Neural crest cell (in vitro differentiated cells): ENCODE results near the gene TBC1D3H. TPM values are rescaled to one million over a fixed set of nuclear protein-coding genes. Genes with fewer than 3 reads are reported as not detected.
"Not testable (repeated sequence)": the region's sequence is repeated elsewhere in the genome, so short reads cannot be mapped to it uniquely, and the experiment has no call there.

Experiments used
- DNase-seq: peaks from one replicate; pipeline ENCODE4 v3.0.0; 2021; ENCODE audit warnings: low read depth, mixed read lengths, low spot score
- H3K27ac Mint-ChIP-seq: one replicate; pipeline ENCODE4 v1.8.0; 2021; ENCODE audit warnings: mild to moderate bottlenecking, mixed read lengths; ENCODE audit not compliant: unreplicated experiment
- H3K27me3 Mint-ChIP-seq: 2 replicates; pipeline ENCODE4 v1.8.0; 2021; ENCODE audit warnings: low read depth, mild to moderate bottlenecking, mixed read lengths
- H3K36me3 Mint-ChIP-seq: 2 replicates; pipeline ENCODE4 v1.8.0; 2021; ENCODE audit warnings: low read depth, mild to moderate bottlenecking, mixed read lengths
- H3K4me1 Mint-ChIP-seq: 2 replicates; pipeline ENCODE4 v1.8.0; 2021; ENCODE audit warnings: mixed read lengths
- H3K4me3 Mint-ChIP-seq: one replicate; pipeline ENCODE4 v1.8.0; 2021; ENCODE audit warnings: mild to moderate bottlenecking, mixed read lengths
- H3K9me3 Mint-ChIP-seq: 2 replicates; pipeline ENCODE4 v1.8.0; 2021; ENCODE audit warnings: mixed read lengths
- long read RNA-seq: library from polyadenylated mRNA; unstranded; transcript quantifications from one replicate; pipeline ENCODE4 v2.0.0, GENCODE V29; 2020
- total RNA-seq: library from RNA; stranded (reverse); gene quantifications from 2 replicates; pipeline ENCODE4 v1.2.1, GENCODE V29; 2021

TBC1D3H gene
- total RNA-seq = not detected in 2 replicates
- long read RNA-seq = 0 reads

DNA sequence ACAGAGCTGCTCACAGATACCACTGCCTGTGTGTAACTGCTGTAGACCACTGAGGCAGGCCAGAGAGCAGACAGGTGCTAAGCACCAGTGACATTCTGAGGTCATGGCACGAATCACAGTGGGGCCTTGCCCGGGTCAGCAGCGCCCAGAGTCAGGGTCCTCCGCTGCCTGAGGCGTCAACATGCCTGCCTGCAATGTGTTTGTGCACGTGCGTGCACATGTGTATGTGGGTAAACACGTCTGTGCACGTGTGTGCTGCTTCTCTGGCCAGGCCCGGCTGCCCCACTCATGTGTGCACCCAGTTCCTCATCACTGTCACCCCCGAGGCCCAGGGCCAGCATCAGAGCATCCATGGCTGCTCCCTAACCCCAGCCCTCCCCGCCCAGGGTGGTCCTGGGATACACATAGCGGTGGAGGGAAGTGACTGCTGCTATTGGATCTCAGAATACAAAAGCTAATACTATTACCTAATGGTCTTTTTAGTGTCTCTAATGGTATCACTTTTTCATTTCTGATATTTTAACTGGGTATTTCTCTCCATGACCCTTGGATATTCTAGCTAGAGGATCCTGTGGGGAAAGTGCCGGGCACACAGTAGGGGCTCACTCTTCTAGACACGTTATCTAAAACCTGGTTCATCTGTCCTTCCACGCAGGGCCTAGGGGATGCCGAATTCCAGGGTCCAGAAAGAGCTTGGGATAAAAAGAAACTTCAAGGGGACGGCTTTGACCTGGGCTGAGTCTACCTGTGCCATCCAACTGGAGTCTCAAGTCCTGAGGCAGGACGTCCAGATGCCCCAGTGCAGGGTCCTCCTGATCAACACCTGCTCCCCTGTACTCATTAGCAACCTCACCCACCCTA, at the start of gene TBC1D3H:
TBC1D3H (minus strand) TSS at position 51 of the 861 bp plus-strand sequence. CDS start 1,540 bp downstream, outside the sequence.
- H3K4me1 Mint-ChIP-seq, H3K9me3 Mint-ChIP-seq, H3K27ac Mint-ChIP-seq, DNase-seq, H3K36me3 Mint-ChIP-seq, H3K27me3 Mint-ChIP-seq, H3K4me3 Mint-ChIP-seq: not testable (repeated sequence)

DNA sequence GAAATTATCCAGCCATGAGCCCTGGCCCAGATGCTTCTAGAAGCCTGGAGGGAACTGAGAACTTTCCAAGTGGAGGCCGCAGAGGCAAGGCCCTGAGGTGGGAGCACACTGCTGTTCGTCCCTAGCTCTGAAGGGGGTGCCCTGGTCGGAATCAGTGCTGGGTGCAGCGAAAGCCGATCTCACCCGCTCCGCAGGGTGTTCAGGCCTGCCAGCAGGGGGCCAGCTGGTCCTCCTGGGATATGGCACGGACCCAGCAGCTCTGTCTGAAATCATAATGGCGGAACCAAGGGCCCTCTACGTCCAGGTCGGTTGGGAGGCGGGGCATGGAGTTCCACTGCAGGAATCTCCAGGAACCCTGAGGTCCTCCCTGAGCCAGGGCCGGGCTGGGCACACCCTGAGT, 40.7 kb upstream of the TBC1D3H start:
- not testable (repeated sequence) for H3K27me3 Mint-ChIP-seq, DNase-seq, H3K36me3 Mint-ChIP-seq, H3K9me3 Mint-ChIP-seq, H3K4me3 Mint-ChIP-seq, H3K27ac Mint-ChIP-seq, H3K4me1 Mint-ChIP-seq

DNA sequence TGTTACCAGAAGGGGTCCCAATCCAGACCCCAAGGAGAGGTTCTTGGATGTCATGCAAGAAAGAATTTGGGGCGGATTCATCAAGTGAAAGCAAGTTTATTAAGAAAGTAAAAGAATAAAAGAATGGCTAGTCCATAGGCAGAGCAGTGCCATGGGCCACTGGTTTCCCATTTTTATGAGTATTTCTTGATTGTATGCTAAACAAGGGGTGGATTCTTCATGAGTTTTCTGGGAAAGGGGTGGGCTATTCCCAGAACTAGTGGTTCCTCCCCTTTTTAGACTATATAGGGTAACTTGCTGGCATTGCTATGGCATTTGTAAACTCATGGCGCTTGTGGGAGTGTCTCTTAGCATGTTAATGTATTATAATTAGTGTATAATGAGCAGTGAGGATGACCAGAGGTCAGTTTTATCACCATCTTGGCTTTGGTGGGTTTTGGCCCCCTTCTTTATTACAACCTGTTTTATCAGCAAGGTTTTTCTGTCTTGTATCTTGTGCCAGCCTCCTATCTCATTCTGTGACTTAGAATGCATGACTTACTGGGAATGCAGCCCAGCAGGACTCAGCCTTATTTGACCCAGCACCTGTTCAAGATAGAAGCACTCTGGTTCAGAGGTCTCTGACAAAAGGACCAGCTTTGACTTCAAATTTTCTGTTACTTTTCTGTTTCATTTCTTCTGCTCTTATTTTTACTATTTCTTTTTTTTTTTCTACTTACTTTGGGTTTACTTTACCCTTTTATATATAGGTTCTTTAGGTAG, 27.1 kb upstream of the TBC1D3H start:
- H3K4me1 Mint-ChIP-seq, H3K36me3 Mint-ChIP-seq, H3K27ac Mint-ChIP-seq, DNase-seq, H3K9me3 Mint-ChIP-seq, H3K4me3 Mint-ChIP-seq, H3K27me3 Mint-ChIP-seq: not testable (repeated sequence)

DNA sequence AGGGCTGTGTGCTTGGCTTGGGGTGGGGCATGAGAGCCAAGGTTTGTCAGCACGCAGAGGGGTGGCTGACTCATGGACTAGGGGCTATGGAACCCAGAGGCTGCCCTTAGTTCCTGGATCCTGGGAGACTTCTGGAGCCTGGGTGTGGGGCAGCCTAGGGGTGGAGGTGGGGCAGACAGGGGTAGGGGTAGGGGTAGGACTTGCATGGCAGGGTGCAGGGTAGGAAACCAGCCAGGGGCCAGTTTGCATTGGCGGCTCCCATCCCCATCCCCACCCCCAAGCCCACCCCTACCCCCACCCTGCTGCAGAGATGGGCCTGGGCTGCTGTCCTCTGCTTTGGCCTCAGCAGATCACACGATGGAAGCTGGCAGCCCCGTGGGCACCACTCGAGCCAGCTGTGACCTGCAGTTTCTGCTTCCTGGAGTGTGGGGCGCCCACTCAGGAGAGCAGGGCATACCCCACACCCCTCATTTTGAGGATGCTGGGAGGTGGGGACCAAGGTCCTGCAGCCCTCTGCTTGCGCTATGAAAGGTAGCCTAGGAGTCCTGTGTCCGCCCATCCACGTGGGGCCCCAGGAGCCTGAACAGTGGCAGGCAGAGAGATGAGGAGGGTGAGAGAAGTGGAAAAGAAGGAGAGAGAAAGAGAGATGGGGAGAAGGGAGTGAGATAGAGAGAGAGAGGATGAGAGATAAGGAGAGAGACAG, 2.9 kb upstream of the TBC1D3H start:
- H3K4me3 Mint-ChIP-seq, H3K9me3 Mint-ChIP-seq, H3K27ac Mint-ChIP-seq, DNase-seq, H3K36me3 Mint-ChIP-seq, H3K27me3 Mint-ChIP-seq, H3K4me1 Mint-ChIP-seq: not testable (repeated sequence)

DNA sequence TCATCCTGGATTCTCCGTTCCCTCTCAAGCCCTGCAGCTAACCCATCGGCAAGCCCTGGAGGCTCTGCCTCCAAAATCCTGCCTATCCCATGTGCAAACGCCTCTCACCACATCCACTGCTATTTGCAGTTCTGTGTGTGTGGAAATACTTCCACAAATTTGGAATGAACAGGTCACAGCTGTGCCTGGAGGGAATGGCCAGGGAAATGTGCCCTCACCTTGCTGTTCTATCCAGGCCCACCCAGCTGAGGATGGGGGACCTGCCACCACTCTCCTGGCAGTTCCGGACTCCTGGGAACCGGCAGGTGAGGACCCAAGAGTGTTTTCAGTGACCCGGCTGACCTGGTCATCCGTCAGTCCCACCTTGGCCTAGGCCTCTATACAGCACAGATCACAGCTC, 12.3 kb downstream of the TBC1D3H start:
- DNase-seq, H3K4me3 Mint-ChIP-seq, H3K4me1 Mint-ChIP-seq, H3K36me3 Mint-ChIP-seq, H3K9me3 Mint-ChIP-seq, H3K27ac Mint-ChIP-seq, H3K27me3 Mint-ChIP-seq: not testable (repeated sequence)

DNA sequence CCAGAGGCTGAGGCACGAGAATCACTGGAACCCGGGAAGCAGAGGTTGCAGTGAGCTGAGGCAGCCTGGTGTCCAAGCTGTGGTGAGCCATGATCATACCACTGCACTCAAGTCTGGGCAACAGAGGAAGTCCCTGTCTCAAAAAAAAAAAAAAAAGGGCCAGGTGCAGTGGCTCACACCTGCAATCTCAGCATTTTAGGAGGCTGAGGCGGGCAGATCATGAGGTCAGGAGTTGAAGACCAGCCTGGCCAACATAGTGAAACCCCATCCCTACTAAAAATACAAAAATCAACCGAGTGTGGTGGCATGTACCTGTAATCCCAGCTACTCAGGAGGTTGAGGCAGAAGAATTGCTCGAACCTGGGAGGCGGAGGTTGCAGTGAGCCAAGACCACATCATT, 25.7 kb downstream of the TBC1D3H start:
- DNase-seq, H3K4me1 Mint-ChIP-seq, H3K9me3 Mint-ChIP-seq, H3K4me3 Mint-ChIP-seq, H3K36me3 Mint-ChIP-seq, H3K27ac Mint-ChIP-seq, H3K27me3 Mint-ChIP-seq: not testable (repeated sequence)

Other genes with a start within 250 kb of the TBC1D3H start
- 12.5 and 13.2 TPM in 2 replicates for gene TBC1D3B, start 211.8 kb downstream of the TBC1D3H start, total RNA-seq
- 0.82 and 1.6 TPM in 2 replicates for gene CCL3L1, start 191.7 kb downstream of the TBC1D3H start, total RNA-seq
- not detected in 2 replicates for gene CCL4L2, start 177.4 kb downstream of the TBC1D3H start, total RNA-seq
- gene TBC1D3I, start 123.9 kb downstream of the TBC1D3H start, total RNA-seq = 0.71 and 0.96 TPM in 2 replicates
- gene TBC1D3G, start 64.6 kb downstream of the TBC1D3H start, total RNA-seq = not detected in 2 replicates
- 53.7 and 57.0 TPM in 2 replicates for gene ZNHIT3, start 98.2 kb upstream of the TBC1D3H start, total RNA-seq
- gene MYO19, start 146.4 kb upstream of the TBC1D3H start, total RNA-seq = 101 and 104 TPM in 2 replicates
- 20.8 and 20.9 TPM in 2 replicates for gene PIGW, start 146.6 kb upstream of the TBC1D3H start, total RNA-seq
- 71.8 and 72.3 TPM in 2 replicates for gene GGNBP2, start 156.5 kb upstream of the TBC1D3H start, total RNA-seq
- gene DHRS11, start 203.4 kb upstream of the TBC1D3H start, total RNA-seq = 12.3 and 14.7 TPM in 2 replicates
- 4.6 and 5.4 TPM in 2 replicates for gene MRM1, start 213.1 kb upstream of the TBC1D3H start, total RNA-seq